GM18867 (cell line): Measurements from ENCODE around the gene AIG1.

Experiments used
- ATAC-seq: cut with Tn5 transposase; IDR thresholded peaks from one replicate; pipeline ENCODE4 v1.9.1; 2021; ENCODE audit warnings: mild to moderate bottlenecking, moderate library complexity; ENCODE audit not compliant: unreplicated experiment

The AIG1 gene

DNA sequence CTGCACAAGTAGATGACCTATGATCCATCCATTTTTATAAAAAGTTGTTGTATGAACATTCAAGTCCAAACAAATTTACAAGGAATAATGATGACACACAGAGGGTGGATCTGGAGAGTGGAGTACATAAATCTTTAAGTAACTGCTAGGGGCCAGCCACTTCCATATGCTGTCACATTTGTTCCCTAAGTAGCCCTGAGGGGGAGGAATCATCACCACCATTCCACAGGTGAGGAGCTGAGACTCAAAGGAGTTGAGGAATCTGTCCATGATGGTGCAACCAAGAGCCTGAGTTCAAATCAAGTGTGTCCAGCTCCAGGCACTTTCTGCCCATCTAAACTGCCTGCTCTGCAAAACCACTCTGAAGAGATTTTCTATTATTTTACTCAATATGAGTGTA, 132.1 kb downstream of the AIG1 start:
- no peak for ATAC-seq

DNA sequence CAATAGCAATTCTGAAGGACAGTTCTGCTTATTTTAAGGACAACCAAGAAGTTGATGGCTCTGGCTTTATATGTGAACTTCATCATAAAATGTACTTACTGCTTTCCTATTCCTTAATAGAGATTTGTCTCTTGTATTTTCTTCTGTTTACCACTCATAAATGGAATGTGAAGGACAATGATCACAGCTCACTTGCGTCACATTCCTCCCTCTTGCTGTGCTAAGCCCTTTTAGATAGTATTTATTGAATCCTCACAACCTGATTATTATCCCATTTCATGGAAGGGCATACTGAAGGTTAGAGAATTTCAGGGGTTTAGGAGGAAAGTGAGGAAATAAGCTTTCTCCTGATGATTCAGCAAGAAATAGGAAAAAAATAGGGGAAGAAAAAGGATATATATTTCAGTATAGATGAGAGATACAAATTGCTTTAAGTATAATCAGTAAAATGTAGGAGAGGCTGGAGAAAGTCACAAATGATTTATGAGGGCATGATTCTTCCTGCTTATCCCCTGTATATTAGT, 132.9 kb downstream of the AIG1 start:
- no peak for ATAC-seq

DNA sequence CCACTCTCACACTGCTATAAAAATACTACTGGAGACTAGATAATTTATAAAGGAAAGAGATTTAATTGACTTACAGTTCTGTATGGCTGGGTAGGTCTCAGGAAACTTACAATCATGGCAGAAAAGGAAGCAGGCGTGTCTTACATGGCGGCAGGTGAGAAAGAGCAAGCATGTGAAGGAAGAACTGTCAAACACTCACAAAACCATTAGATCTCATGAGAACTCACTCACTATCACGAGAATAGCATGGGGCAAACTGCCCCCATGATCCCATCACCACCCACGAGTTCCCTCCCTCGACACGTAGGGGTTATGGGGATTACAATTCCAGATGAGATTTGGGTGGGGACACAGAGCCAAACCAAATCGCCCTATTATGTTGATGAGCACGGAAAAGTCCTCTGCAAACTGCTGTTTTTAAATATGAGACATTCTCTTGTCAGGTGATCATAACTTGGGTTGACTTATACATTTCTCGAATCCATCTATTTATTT, 133.5 kb downstream of the AIG1 start:
- ATAC-seq: no peak

DNA sequence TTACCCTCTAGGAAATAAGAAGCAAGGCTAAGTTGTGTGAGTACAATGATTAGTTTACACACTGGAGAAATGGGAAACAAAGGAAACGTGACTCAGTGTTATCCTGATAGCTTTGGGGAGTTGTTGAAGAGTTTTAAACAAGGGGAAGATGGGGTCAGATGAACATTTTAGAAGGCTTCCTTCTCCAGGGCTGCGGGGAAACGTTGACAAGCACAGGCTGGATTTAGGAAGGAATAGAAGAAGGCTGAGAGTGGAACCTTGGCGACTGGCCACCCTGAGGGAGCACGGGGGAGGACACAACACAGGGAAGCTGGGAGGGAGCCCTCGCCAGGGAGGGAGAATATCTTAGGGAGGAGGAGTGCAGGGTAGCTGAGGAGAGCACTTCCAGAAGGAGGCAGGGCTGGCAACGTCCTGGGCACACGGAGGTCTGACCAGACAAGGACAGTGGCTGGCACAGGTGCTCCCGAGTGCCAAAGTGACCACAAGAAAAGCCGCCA, 134.7 kb downstream of the AIG1 start:
- no peak for ATAC-seq

DNA sequence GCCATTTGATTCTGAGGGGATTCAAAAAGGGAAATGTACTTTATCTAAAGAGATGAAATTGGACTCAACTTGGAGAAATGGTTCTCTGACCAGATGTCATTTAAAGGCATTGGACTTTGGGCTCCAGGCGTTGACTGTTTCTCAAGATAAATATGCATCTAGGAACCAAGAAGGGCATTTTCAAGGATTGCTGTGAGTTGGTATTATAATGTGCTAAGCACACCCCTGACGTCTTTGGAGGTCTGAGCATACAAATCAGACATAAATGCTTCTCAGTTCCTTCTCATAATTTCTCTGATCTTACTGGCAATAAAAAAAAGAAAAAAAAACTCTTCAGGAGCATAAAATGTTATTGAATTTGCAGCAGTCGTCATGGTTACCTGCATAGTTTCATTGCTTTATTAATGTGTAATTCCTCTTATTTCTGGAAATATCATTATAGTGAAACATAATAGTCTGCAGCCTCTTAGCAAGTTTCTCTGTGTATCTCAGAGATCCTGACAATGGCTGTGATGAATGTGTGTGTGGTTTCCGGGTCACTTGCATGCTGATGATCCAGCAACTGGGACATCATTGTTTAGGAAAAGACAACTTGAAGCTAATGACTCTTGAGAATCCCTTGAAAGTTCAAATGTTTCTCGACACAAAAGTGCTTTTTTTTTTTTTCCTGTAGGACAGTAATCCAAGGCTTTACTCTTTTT, 136.0 kb downstream of the AIG1 start:
- ATAC-seq: no peak

DNA sequence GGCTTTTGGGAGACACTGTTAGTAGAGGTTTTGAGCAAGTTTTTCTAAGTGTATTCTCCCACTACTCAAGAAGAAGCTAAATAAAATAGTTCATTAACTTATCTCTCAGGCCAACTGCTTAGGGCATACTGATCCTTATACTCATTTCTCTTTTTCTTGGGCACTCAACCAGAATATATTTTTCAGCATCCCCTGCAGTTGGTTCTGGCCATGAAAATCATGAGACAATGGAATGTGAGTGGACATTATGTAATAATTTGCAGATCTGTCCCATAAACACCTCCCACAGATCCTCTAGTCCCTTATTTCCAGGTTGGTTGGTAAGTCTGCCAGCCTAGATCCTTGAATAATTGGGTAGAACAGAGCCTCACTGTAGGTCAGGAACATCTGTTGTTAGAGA, 136.7 kb downstream of the AIG1 start:
- no peak for ATAC-seq

DNA sequence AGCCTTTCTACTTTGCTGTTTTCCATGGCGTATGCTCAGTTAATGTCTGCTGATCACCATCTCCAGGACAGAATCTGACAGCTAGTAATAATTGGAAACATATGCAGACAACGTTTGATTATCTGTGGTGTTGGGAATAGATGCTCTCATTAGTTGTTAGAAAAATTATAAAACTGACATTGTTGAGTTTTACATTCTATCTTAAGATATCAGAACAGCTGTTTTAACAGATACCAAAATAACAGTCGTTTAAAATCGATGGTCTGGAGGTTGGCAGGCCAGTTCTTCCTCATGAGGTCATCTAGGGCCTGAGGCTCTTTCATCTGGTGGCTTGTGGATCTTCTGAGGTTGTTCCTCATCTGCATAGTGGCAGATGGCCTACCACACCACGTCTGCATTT, 137.6 kb downstream of the AIG1 start:
- ATAC-seq: no peak

DNA sequence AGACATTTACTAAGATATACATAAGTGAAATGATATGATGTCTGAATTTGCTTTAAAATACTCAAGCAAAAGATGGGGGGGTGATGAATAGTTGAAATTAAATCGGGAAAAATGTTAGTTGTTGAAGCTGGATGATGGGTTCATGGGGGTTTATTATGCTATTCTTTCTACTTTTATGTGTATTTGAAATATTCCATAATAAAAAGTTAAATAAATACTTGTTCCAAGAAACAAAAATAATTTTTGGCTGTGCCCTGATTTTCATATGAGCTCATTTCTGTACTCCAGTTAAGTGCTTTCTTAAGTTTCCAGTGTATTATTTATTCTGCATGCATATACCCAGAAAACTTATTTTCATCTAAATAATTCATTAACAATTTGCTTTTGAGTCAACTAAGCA, 138.6 kb downstream of the AIG1 start:
- ATAC-seq: no peak

DNA sequence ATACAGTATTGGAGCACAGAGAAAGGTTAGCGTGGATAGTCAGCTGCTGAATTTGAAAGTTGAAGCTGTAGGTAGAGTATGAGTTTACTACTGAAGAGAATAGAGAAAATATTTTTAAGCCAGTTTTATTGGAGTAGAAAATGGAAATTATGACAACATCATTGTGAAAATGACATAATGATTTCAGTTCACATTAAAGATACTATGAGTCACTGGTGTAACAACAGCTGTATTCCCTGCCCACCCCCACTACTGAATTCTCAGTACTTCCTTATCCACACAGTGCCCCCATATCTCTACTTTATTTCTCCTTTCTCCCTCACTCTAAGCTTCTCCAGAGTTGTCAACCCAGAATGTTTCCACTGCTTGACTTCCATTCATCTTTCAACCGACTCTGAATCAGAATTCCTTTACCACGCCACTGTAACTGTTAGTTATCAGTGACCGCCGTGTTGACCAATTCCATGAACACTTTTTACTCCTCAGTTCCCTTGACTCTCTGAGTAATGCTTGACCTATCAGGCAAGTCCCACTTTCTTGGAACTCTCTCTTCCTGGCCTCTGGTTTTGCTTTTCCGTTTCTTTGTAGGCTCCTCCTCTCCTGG, 139.6 kb downstream of the AIG1 start:
- ATAC-seq: no peak

DNA sequence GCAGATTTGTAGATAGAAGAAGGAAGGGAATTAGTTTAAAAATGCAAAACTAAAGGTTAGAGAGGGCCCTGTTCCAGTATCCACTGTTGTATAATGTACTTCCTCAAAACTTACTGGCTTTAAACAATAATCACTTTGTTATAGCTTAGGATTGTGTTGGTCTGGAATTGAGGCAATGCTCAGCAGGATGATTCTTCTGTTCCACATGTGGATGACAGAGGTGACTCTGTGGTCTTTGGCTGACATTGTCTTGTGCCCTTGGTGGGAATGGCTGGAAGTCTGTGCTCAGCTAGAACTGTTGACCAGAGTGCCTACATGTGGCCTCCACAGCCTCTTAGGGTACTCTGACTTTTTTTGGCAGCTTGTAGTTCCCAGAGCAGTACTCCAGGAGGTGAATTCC, 143.4 kb downstream of the AIG1 start:
- no peak for ATAC-seq

- no peak for ATAC-seq
Measured at GRCh38 chr6:143205131-143205535, 144.4 kb downstream of the AIG1 start.

DNA sequence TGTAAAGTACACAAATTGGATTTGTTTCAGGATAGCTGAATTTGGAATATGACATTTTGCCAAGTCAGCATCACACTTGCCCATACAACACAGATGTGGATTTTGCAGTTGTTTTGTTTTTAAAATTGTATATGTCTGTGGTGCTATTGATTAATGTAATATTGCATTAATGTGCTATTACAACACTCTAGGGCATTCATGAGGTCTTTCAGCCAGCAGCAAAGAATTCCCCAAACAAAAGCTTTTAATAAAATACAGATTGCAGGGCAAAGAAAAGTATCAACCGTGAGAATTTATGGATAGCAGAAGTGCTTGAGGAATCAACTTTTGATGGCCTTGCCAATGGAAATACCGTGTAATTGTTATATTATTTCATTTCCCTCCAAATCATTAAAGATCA, 144.9 kb downstream of the AIG1 start:
- no peak for ATAC-seq

DNA sequence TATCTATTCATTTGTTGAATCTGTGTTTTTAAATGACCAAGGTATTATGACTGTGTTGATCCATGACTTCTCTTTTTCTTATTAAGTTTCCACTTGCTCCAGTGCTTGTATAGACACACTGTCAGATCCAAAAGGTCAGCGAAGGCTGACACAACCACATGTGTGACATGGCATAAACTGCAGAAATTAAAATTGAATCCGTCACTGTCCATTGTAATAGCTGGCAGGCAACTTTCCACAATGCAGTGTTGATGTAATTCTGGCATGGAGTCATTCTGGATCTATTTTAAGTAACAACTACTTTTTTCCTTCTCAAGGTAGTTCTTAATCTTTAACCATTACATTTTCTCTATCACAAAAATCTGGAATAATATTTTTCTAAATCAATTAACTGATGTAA, 145.3 kb downstream of the AIG1 start:
- ATAC-seq: no peak

DNA sequence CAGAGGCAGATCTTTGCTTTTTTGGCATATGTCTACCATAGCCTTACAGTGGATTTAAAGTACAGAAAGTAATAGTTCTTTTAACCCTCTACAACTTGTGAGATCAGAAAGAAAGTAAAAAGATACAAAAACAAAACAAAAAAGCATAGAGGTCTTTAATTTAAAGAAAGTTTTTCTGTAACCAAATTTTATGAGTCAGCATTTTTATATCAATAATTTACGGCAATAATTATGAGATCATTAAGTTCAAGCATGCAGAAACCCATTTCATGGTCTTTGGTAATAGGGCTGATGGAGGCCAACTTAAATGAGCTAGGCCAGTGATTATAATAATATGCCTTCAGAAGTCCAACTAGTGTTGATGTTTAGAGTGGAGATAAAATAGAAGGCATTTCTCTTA, 145.9 kb downstream of the AIG1 start:
- ATAC-seq: no peak

DNA sequence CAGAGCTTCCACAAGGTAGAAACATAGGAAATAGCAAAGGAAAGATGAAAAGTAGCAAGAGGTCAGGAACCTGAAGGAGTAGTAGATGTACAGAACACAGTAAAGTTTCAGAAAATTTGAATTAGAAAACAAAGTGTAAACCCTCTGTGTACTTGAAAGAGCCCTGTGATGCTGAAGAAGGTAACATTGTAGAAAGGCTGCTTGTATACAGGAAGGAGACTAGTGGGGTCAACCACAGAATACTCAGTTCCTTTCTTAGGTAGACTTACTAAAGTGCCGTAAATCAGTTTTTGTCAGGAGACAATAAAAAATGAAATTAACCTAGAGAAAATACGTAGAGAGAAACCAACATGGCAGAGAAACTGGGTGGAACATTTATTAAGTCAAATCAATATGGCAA, 149.7 kb downstream of the AIG1 start:
- no peak for ATAC-seq

GRCh38 chr6:143213859-143214376, 153.2 kb downstream of the AIG1 start:
- no peak for ATAC-seq

DNA sequence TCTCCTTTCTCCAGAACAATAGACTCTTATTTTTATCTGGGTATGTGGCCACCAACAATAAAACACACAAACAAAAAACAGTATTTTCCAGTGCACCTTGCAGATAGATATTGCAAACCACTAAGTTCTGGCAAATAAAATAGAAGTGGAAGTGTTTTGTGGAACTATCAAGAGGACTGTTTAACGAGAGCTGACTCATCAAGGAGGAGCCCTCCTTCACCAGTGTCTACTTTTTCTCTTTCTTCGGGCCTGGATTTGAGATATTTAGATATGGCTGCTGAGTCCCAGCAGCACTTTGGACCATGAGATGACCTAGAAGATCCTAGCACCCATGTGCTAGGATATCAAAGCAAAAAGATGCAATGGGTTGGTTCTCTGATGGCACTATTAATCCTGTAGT, 154.7 kb downstream of the AIG1 start:
- no peak for ATAC-seq

DNA sequence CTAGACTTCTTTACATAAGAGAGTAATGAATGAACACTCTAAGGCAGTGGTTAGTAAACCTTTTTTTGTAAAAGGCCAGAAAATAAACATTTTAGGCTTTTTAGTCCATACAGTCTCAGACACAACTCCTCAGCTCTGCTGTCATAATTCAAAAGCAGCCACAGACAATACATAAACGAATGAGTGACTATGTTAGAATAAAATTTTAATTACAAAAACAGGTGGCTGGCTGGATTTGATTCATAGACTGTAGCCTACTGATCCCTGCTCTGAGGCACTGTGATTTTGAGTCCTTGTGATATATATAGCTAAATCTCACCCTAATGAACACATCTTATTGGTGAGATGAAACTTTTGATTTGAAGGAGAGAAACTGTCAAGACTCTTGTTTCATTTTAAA, 155.1 kb downstream of the AIG1 start:
- no peak for ATAC-seq

DNA sequence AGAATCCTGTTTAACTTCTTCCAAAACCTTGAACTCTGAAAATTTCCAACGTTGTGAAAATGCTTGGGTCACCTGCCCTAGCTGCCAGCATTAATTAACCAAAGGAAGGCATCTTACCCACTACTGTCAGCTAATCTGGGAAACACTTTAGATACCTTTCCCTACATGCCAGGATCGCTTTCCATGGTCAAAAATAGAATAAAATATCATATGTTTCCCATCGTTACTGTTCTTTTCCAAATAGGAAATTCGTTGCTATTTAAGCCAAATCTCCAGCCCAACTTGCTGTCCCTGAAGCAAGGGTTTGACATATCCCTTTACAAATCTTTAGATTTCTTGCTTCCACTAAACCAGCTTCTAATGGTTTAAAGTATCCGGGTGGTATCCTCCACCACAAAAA, 157.5 kb downstream of the AIG1 start:
- ATAC-seq: no peak

DNA sequence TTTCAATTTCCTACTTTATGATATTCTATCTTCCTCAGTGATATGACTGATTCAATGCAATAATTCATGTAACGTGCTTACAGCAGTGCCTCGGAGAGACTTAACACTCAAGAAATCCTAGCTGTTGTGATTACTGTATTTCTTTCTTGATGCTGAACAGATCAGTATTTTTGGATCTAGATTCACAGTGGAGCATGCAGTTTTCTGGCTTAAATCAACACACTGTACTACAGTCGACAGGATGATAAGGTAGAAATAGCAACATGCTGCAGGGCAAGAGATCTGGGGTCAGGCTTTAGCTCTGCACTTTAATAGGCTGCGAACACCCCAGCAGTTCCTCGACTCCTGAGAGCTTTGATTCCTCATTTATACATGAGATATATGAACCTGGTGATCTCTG, 161.0 kb downstream of the AIG1 start:
- ATAC-seq: no peak

GRCh38 chr6:143222310-143222709, 161.6 kb downstream of the AIG1 start:
- ATAC-seq: no peak

DNA sequence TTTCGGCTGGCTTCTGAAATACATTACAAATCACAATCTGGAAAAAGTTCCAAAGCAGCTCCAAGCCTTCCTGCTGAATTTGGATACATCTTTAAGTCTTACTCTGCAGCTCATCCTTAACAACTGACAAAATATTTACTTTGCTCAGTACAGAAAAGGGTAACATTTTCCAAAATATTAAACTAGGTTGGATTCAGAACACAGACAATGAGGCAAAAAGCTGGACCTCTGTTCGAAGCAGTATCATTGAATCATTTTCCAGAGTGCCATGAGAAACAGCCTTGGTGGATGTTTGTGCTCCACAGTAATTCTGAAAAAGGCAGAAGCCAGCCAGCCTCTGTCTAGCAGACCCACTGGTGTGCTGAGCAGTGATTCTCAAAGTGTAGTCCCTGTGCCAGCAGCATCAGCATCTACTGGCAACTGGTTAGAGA, 162.1 kb downstream of the AIG1 start:
- no peak for ATAC-seq
